Aorta (tissue), 5 donors: Measurements from ENCODE around the gene PROM2. TPM values are rescaled to one million over a fixed set of nuclear protein-coding genes. Genes with fewer than 3 reads are reported as not detected.
A peak's percentile ranks its signal among the peaks of the same experiment; 100 is the strongest.
"Not testable (repeated sequence)": the region's sequence is repeated elsewhere in the genome, so short reads cannot be mapped to it uniquely, and the experiment has no call there.

Experiments used
- ATAC-seq: fragments of 200-7000 bp; cut with Tn5 transposase; one replicate; pipeline ENCODE4 v1.9.1; 2022; ENCODE audit warnings: moderate library complexity; ENCODE audit not compliant: low FRiP score
- DNase-seq, 2 donors: peaks; one replicate each; pipeline ENCODE4 v3.0.0-alpha.2; 2020
- H3K27ac ChIP-seq, 2 donors: one replicate each; pipeline ENCODE4 v1.5.1; 2013; ENCODE audit warnings: low read length in 2 of 2, mild to moderate bottlenecking in 2 of 2, moderate library complexity in 2 of 2, control low read depth in 1 of 2, inconsistent platforms in 1 of 2, low read depth in 1 of 2
- H3K27me3 ChIP-seq, 2 donors: one replicate each; pipeline ENCODE4 v1.6.1; 2013; ENCODE audit warnings: control low read depth in 1 of 2, low read length in 1 of 2, mild to moderate bottlenecking in 1 of 2, moderate library complexity in 1 of 2; ENCODE audit not compliant: insufficient read depth in 2 of 2, control insufficient read depth in 1 of 2
- H3K36me3 ChIP-seq, 2 donors: one replicate each; pipeline ENCODE4 v1.6.1; 2013; ENCODE audit warnings: control low read depth in 1 of 2, low read length in 1 of 2, mild to moderate bottlenecking in 1 of 2; ENCODE audit not compliant: insufficient read depth in 2 of 2, control insufficient read depth in 1 of 2
- H3K4me1 ChIP-seq, 2 donors: one replicate each; pipeline ENCODE4 v1.6.1; 2013; ENCODE audit warnings: low read length in 2 of 2, control low read depth in 1 of 2, mild to moderate bottlenecking in 1 of 2, moderate library complexity in 1 of 2; ENCODE audit not compliant: insufficient read depth in 2 of 2, control insufficient read depth in 1 of 2
- H3K4me3 ChIP-seq, 2 donors: one replicate each; pipeline ENCODE4 v1.5.1; 2013; ENCODE audit warnings: low read length in 2 of 2, control low read depth in 1 of 2, mild to moderate bottlenecking in 1 of 2
- H3K9me3 ChIP-seq: one replicate; pipeline ENCODE4 v1.6.1; 2013; ENCODE audit warnings: mild to moderate bottlenecking, low read length; ENCODE audit not compliant: control insufficient read depth
- WGBS, 2 donors: extraction: QIAGEN DNeasy Blood & Tissue Kit; methylation state at CpG; one replicate each; pipeline ENCODE4 v1.1.7; 2013; 5-methylcytosine and 5-hydroxymethylcytosine counted together
- intact Hi-C, 2 donors: fragments of 100-400 bp; cut with DNase I; formaldehyde crosslinking; loops; one replicate each; pipeline versions ENCODE4 v1.14.2 to v1.15.0; 2022
- polyA plus RNA-seq, 2 donors: library from polyadenylated mRNA; stranded (reverse); fragments of 200-250 nt; gene quantifications; one replicate each; pipeline ENCODE4 v1.2.3, GENCODE V29; 2013
- total RNA-seq, 2 donors: library from RNA; stranded (reverse); fragmentation: NEBNext Ultra II Directional; extraction: Animal tissue kit (Norgen Biotek cat#: 25700); gene quantifications; one replicate each; pipeline ENCODE4 v1.2.1, GENCODE V29; 2021
- donor health status: healthy with polysubstance abuse.
- donor health status: Bipolar disorder and iron deficiency.
- donor health status: DM: no; HTN: no; CAD: no.
- donor health status: DM: no; HTN: no; CAD: no.
- donor health status: DM: yes; HTN: yes; CAD: no.

PROM2 gene
- total and polyA plus RNA-seq, 4 donors, result 1.4 to 2.8 (median 1.4) TPM; not detected in 1

- Histone ChIP-seq H3K4me1 (no peaks in the 10 kb centered on the region), H3K27ac (no peak overlapping the region), H3K4me3 (no peak overlapping the region), H3K9me3 (no peaks in the 10 kb centered on the region), H3K27me3 (no peaks in the 10 kb centered on the region), H3K36me3 (no peaks in the 10 kb centered on the region)
- WGBS, 2 donors, result 84 to 86% methylated on average over 9 to 10 of the region's 10 CpGs
- intact Hi-C loops, result no loop called here
- DNase-seq (peak in 1 of 2 donors; percentile 51), ATAC-seq (no peak)
These were observed 7.3 kb upstream of the PROM2 start for GRCh38 chr2:95266781-95267430.

DNA sequence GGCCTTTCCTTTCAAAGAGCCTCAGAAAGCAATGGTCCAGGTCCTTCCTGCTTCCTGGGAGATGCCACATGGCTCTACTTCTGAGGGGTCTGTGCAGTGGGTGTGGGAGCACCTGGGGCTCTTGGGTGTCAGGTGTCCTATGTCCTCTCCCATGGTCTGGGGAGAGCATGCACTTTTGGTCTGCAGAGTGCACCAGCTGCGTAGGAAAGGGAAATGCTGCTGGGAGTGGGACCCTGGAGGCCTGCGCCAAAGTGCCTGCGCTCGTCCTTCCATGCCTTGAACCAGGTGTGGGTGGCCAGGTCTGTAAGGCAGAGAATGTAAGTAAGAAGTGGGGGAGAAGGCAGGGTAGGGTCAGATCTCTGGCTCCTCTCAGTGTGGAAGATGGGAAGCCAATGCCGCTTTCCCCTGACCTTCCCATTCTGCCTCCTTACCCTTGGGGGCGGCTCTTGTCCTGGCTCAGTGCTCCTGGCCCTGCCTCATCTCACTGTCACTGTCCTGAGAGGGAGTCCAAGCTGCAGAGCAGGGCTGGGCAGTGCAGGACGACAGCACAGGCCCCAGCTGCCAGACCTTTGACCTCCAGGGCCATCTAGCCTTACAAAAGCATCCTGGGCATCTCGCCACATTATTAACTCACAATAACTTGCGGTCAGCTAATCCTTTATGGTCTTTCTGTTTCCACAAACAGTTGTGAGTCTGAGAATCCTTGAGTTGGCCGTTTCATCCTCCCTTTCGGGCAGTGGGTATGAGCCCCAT is 6.6 kb upstream of the PROM2 start:
- H3K9me3 ChIP-seq, result no peaks in the 10 kb centered on the region
- intact Hi-C loops, result no loop called here
- H3K4me3 ChIP-seq, result no peak overlapping the region
- H3K4me1 ChIP-seq, result no peaks in the 10 kb centered on the region
- H3K27me3 ChIP-seq, result no peaks in the 10 kb centered on the region
- WGBS, 2 donors, result 88 to 94% methylated on average over 11 of the region's 11 CpGs
- ATAC-seq (no peak), DNase-seq (peak in 1 of 2 donors; percentile 25)
- no peaks in the 10 kb centered on the region for H3K36me3 ChIP-seq
- H3K27ac ChIP-seq, result no peak overlapping the region

DNA sequence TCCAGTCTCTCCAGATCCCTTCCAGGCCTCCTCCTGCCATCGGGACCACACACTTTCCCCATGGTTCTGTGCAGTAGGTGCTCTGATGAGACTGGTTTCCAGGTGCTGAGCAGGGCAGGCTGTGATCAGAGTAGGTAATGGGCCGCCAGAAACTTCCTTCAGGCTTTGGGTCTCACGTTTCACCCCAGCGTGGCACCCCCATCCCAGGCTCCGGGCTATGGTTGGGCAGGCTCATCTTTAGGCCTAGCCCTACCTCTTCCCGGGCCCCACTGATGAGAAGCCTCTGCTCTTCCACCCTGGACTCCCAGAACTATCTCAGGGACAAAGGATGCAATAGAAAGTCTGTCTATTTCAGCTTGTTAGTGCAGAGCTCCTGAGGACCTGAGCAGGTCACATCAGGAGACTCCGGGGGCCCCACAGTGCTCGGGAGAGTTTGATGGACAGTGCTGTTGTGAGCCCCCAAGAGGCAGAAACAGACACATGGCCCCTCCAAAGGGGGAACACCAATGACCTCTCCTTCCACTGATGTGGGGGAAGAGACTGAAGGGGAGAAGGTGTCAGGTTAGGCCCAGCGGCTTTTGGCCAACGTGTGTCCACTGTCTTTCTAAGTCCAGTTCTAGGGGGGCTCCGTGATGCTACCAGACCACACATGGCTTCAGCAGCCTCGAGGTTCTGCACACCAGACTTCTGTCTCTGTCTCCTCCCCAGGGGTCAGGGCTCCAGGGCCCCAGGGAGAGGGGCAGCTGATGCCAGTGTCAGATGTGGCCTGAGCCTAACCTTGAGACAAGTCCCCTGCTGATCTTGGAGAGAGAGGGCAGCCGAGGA is 5.8 kb upstream of the PROM2 start:
- no peak overlapping the region for H3K27ac ChIP-seq
- DNase-seq (peak in 1 of 2 donors; percentile 46), ATAC-seq (no peak)
- intact Hi-C loops, result no loop called here
- H3K4me3 ChIP-seq, result no peak overlapping the region
- no peaks in the 10 kb centered on the region for H3K27me3 ChIP-seq
- H3K36me3 ChIP-seq, result no peaks in the 10 kb centered on the region
- no peaks in the 10 kb centered on the region for H3K9me3 ChIP-seq
- no peaks in the 10 kb centered on the region for H3K4me1 ChIP-seq
- WGBS, 2 donors, result 91 to 96% methylated on average over 13 of the region's 13 CpGs

GRCh38 chr2:95269036-95269680 is 5.1 kb upstream of the PROM2 start:
- Histone ChIP-seq H3K36me3 (no peaks in the 10 kb centered on the region), H3K27me3 (no peaks in the 10 kb centered on the region), H3K9me3 (no peaks in the 10 kb centered on the region), H3K4me1 (no peaks in the 10 kb centered on the region), H3K4me3 (no peak overlapping the region), H3K27ac (no peak overlapping the region)
- ATAC-seq (no peak), DNase-seq (peak in 1 of 2 donors; percentile 41)
- intact Hi-C loops, result no loop called here
- WGBS, 2 donors, result 96 to 98% methylated on average over 10 of the region's 10 CpGs

DNA sequence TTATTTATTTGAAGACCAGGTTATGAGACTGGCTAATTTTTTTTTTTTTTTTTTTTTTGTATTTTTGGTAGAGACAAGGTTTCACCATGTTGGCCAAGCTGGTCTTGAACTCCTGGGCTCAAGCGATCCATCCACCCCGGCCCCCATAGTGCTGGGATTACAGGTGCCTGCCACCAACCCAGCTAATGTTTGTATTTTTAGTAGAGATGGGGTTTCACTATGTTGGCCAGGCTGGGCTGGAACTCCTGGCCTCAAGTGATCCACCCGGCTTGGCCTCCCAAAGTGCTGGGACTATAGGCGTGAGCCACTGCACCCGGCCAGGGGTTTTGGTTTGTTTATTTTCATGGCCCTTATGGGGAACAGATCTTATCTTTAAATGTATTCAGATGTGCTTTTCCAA is 4.5 kb upstream of the PROM2 start:
- WGBS, 2 donors, result 86 to 95% methylated on average over 5 of the region's 5 CpGs
- H3K4me1 ChIP-seq, intact Hi-C loops, H3K4me3 ChIP-seq, H3K27ac ChIP-seq, H3K36me3 ChIP-seq, H3K9me3 ChIP-seq, DNase-seq, H3K27me3 ChIP-seq, ATAC-seq: not testable (repeated sequence)

GRCh38 chr2:95270541-95271081 is 3.6 kb upstream of the PROM2 start:
- intact Hi-C loops, result no loop called here

DNA sequence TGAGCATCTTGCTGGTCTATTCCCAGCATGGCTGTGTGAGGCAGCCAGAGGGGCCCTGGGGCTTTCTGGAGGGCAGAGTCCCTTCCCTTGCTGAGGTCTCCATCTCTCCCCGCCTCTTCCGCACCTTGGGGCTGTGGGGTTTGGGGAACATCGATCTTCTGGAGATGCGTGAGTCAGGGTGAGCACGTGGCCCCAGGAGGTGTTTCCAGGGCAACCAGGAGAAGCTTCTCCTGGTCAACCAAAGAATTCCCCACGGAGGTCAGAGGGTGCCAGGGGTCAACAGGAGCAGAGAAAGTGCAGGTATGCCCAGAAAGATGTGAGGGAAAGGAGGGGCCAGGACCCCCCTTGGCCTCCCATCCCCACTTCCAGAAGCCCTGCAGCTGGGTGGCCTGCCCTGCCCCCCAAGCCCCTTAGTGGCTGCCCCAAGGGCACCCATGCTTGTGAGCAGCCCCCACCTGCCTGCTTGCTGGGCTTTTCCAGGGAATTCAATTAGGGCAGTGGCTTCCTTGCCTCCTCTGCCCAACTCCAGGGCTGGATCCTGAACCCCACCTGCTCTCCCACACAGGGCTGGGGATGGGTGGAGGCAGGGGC is 2.8 kb upstream of the PROM2 start:
- Histone ChIP-seq H3K9me3 (no peaks in the 10 kb centered on the region), H3K36me3 (no peaks in the 10 kb centered on the region), H3K4me3 (no peak overlapping the region), H3K4me1 (no peaks in the 10 kb centered on the region), H3K27me3 (no peaks in the 10 kb centered on the region), H3K27ac (no peak overlapping the region)
- intact Hi-C loops, result no loop called here
- ATAC-seq (no peak), DNase-seq (peak in 1 of 2 donors; percentile 49)
- WGBS, 2 donors, result 81 to 83% methylated on average over 6 of the region's 6 CpGs

More at GRCh38 chr2:95270541-95271081, 3.6 kb upstream of the PROM2 start:
- ATAC-seq, result no peak
- Histone ChIP-seq H3K9me3 (no peaks in the 10 kb centered on the region), H3K27me3 (no peaks in the 10 kb centered on the region), H3K4me1 (no peaks in the 10 kb centered on the region), H3K36me3 (no peaks in the 10 kb centered on the region), H3K27ac (no peak overlapping the region), H3K4me3 (no peak overlapping the region)
- DNase-seq, result peak in 1 of 2 donors; percentile 63
- WGBS, 2 donors, result 89 to 91% methylated on average over 8 of the region's 8 CpGs

- ATAC-seq (no peak), DNase-seq (peak in 1 of 2 donors; percentile 40)
- Histone ChIP-seq H3K27ac (no peak overlapping the region), H3K4me3 (no peak overlapping the region), H3K4me1 (no peaks in the 10 kb centered on the region), H3K36me3 (no peaks in the 10 kb centered on the region), H3K27me3 (no peaks in the 10 kb centered on the region), H3K9me3 (no peaks in the 10 kb centered on the region)
- intact Hi-C loops, result no loop called here
- WGBS, 2 donors, result 91 to 94% methylated on average over 6 of the region's 6 CpGs
These were observed 1.9 kb upstream of the PROM2 start for GRCh38 chr2:95272299-95272751.
